Thyroid gland (tissue), 4 donors: ENCODE results near the gene KCNJ6.

Source experiments
- POLR2A ChIP-seq, 2 donors: fragments of 450-650 bp; IDR thresholded peaks; one replicate each; pipeline ENCODE4 v1.6.1; 2017; ENCODE audit warnings: antibody characterized with exemption in 2 of 2, mild to moderate bottlenecking in 2 of 2, moderate library complexity in 1 of 2
- TF ChIP-seq, protein P1 (sequence below), 6 experiments: fragments of 200-600 bp in 3 of 6; fragments of 450-650 bp in 3 of 6; sonication (generic) in 3 of 6; IDR thresholded peaks; one replicate each; pipeline ENCODE4 v1.5.1; 2016 to 2019; ENCODE audit warnings: antibody characterized with exemption in 6 of 6, mild to moderate bottlenecking in 2 of 6, inconsistent platforms in 1 of 6, moderate library complexity in 1 of 6

DNA sequence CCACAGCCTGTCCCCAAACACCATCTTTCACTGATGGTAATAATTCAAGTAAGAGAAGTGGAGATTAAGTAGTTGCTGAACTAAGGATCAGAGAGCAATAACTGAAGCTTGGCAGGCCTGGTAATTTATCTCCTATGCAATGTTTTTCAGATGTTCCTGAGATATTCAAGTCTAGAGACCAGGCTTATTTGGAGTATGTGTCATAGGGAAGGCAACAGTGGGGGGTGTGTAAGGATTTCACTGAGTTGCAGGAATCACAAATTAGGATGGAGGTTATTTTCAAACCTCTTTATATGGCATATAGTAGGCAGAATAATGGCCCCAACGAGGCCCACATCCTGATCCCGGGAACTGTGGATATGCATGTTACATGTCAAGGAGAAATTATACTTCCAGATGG lies 171.7 kb downstream of the KCNJ6 start:
- TF ChIP-seq, protein P1, sequence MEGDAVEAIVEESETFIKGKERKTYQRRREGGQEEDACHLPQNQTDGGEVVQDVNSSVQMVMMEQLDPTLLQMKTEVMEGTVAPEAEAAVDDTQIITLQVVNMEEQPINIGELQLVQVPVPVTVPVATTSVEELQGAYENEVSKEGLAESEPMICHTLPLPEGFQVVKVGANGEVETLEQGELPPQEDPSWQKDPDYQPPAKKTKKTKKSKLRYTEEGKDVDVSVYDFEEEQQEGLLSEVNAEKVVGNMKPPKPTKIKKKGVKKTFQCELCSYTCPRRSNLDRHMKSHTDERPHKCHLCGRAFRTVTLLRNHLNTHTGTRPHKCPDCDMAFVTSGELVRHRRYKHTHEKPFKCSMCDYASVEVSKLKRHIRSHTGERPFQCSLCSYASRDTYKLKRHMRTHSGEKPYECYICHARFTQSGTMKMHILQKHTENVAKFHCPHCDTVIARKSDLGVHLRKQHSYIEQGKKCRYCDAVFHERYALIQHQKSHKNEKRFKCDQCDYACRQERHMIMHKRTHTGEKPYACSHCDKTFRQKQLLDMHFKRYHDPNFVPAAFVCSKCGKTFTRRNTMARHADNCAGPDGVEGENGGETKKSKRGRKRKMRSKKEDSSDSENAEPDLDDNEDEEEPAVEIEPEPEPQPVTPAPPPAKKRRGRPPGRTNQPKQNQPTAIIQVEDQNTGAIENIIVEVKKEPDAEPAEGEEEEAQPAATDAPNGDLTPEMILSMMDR (IDR thresholded peaks at IDR 0.05): no peak
- no peak for TF ChIP-seq POLR2A (IDR thresholded peaks at IDR 0.05)
